Measurements from ENCODE around the gene HDDC3.

DNA sequence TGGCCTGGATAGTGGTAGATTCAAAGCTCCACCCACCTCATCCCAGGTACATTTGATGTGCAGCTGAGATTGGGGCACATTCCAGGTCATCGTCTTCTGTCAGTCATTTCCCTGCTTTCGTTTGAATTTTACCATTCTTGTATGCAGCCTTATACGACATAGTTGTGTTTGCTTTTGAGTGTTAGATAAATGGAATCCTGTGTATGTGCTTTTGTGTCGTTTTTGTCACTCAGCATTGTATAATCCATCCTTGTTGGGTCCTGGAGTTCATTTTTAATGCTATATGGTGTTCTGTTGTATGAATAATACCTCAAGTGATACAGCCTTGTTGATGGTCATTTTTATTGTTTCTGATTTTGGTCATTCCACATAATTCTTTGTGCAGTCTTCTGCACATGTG lies 29.7 kb upstream of the HDDC3 start:
- TF ChIP-seq, protein P1, sequence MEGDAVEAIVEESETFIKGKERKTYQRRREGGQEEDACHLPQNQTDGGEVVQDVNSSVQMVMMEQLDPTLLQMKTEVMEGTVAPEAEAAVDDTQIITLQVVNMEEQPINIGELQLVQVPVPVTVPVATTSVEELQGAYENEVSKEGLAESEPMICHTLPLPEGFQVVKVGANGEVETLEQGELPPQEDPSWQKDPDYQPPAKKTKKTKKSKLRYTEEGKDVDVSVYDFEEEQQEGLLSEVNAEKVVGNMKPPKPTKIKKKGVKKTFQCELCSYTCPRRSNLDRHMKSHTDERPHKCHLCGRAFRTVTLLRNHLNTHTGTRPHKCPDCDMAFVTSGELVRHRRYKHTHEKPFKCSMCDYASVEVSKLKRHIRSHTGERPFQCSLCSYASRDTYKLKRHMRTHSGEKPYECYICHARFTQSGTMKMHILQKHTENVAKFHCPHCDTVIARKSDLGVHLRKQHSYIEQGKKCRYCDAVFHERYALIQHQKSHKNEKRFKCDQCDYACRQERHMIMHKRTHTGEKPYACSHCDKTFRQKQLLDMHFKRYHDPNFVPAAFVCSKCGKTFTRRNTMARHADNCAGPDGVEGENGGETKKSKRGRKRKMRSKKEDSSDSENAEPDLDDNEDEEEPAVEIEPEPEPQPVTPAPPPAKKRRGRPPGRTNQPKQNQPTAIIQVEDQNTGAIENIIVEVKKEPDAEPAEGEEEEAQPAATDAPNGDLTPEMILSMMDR (IDR thresholded peaks at IDR 0.05; ENCODE audit: low read depth, low read length), result no peak
- TF ChIP-seq, protein P2, sequence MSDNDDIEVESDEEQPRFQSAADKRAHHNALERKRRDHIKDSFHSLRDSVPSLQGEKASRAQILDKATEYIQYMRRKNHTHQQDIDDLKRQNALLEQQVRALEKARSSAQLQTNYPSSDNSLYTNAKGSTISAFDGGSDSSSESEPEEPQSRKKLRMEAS (IDR thresholded peaks at IDR 0.05; ENCODE audit: low read depth, low read length), result no peak
